GM19351 (cell line): Measurements from ENCODE around the gene ADCY9.
"Not testable (repeated sequence)": the region's sequence is repeated elsewhere in the genome, so short reads cannot be mapped to it uniquely, and the experiment has no call there.

Source experiments
- ATAC-seq: cut with Tn5 transposase; IDR thresholded peaks from one replicate; pipeline ENCODE4 v1.9.1; 2021; ENCODE audit warnings: mild to moderate bottlenecking, moderate library complexity; ENCODE audit not compliant: unreplicated experiment

The ADCY9 gene

GRCh38 chr16:4116325-4117249, at the start of gene ADCY9:
Gene ADCY9 (minus strand): TSS chr16:4116442. CDS start chr16:4115442, 1,000 bp downstream.
- peak; percentile 62 for ATAC-seq

- ATAC-seq = no peak
Measured at GRCh38 chr16:4160658-4161430, 44.6 kb upstream of the ADCY9 start.

DNA sequence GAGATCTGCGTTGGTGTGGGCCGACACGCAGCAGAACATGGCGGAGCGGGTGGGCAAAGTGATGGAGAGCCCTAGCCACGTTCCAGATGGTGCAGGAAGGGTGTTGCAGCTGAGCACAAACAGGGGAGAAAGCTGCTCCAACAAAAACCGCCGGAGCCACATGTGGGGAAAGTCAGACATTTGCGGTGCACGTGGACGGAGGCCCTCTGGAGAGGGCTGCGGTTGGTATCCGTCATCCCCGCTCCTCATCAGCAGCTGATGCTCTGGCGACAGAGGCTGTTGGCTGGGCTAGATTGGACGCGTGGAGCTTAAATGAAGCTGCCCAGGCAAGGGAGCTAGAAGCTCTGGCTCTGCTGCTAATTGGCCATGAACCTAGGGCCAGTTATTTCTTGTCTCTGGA, 43.5 kb upstream of the ADCY9 start:
- no peak for ATAC-seq

- no peak for ATAC-seq
Measured at GRCh38 chr16:4158143-4159093, 42.2 kb upstream of the ADCY9 start.

DNA sequence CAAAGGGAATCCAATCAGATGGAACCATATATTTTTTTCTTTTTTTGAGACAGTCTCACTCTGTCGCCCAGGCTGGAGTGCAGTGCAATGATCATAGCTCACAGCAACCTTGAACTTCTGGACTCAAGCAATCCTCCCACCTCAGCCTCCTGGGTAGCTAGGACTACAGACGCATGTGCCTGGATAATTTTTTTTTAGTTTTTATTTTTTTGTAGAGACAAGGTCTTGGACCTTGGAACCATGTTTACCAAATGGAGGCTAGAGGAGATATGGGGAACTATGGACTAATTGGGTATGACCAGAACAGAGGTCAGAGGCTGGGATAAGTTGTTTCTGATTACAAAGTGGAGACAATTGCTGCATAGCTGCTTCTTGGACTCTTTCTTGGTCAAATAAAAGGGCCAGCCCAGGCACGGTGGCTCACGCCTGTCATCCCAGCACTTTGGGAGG, 41.2 kb upstream of the ADCY9 start:
- ATAC-seq = no peak

DNA sequence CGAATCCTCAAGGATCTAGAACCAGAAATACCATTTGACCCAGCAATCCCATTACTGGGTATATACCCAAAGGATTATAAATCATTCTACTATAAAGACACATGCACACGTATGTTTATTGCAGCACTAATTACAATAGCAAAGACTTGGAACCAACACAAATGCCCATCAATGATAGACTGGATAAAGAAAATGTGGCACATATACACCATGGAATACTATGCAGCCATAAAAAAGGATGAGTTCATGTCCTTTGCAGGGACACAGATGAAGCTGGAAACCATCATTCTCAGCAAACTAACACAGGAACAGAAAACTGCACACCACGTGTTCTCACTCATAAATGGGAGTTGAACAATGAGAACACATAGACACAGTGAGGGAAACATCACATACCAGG, 40.3 kb upstream of the ADCY9 start:
- ATAC-seq = not testable (repeated sequence)

DNA sequence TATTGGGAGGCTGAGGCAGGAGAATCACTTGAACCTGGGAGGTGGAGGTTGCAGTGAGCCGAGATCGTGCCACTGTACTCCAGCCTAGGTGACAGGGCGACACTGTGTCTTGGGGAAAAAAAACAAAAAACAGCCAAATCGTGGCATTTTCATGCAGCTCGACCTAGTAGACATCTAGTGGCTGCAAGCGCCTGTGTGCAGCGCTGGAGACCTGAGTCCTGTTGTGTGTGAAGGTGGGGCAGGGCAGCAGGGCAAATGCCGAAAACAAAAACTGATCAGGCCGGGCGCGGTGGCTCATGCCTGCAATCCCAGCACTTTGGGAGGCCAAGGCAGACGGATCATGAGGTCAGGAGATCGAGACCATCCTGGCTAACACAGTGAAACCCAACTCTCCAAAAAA, 37.1 kb upstream of the ADCY9 start:
- not testable (repeated sequence) for ATAC-seq

DNA sequence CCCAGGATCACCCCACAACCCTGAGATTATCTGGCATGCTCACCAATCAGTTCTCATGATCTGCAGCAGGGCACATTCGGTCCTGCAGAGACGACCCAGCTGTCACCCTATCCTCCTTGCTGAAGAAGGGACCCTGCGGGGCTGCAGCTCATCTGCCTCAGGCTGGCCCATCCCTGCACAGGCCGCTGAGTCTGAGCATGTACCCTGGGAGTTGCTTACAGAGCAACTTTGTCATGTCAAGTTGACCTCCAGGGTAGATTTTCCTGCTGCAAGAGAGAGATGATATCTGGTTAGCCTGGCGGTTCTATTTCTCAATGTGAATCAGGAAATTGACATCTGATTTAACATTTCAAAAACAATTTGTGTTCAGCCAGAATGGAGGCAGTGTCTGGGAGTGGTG, 36.0 kb upstream of the ADCY9 start:
- ATAC-seq = no peak

GRCh38 chr16:4147236-4147635, 31.0 kb upstream of the ADCY9 start:
- ATAC-seq = no peak

GRCh38 chr16:4142268-4142667, 26.0 kb upstream of the ADCY9 start:
- ATAC-seq = no peak

- ATAC-seq = no peak
Measured at GRCh38 chr16:4141604-4142003, 25.4 kb upstream of the ADCY9 start.

GRCh38 chr16:4140652-4141051, 24.4 kb upstream of the ADCY9 start:
- ATAC-seq = no peak

DNA sequence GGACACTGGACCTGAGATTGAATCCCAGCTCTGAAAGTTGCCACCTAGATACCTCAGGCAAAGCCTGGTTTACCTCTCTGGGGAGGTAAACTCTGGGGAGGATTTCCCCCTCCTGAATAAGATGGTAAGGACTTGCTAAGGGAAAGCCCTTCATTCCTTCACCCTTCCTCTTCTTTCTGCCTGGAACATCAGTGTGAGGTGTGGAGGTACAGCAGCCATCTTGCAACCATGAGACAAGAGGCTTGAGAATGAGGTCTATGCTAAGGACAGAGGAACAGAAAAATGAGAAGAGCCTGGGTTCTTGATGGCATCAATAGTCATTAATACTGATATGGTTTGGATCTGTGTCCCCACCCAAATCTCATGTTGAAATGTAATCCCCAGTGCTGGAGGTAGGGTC, 23.7 kb upstream of the ADCY9 start:
- ATAC-seq = no peak

DNA sequence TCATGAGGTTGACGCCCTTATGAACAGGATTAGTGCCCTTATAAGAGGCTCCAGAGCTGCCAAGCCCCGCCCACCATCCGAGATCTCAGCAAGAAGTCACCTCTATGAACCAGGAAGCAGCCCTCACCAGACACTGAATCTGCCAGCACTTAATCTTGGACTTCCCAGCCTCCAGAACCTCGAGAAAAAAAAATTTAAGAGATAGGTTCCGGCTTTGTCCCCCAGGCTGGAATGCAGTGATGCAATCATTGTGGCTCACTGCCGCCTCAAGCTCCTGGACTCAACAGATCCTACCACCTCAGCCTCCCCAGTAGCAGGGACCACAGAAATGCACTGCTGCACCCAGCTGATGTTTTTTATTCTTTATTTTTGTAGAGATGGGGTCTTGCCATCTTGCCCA, 22.5 kb upstream of the ADCY9 start:
- no peak for ATAC-seq

DNA sequence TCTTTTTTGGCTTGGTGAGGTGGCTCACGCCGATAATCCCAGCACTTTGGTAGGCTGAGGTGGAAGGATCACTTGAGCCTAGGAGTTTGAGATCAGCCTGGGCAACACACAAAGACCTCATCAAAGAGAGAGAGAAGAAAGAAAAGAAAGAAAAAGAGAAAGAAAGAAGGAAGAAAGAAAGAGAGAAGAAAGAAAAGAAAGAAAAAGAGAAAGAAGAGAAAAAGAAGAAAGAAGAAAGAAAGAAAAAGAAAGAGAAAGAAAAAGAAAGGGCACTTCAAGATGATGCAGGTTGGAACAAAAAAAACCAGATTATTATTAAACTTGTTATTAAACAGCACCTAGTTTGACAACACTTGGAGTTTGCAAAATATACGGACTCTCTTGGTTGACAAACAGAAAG, 21.2 kb upstream of the ADCY9 start:
- ATAC-seq = no peak

DNA sequence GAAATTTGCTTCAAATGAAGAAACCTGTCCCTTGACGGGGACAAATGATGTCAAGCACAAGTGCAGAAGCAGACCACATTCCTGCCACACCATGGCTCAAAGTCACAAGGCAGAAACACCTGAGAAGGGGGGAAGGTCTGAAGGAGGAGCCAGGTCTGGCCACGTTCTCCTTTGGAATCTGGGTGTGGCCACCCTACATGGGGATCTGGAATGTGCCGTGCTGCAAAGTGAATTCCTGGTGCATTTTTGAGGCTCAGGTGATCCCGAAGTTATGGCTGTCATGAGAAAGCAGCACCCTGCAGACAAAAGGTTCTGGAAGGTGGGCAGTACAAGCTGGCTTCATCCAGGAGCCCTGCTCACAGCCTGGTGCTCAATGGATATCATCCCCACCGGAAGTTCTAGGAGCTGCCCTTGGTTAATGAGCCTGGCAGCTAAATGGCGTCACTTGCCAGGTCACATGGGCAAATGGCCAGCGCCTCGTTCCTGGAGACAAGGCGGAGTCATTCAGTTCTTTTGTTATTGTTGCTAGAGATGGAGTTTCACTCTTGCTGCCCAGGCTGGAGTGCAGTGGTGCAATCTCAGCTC, 20.1 kb upstream of the ADCY9 start:
- no peak for ATAC-seq

GRCh38 chr16:4135537-4135936, 19.3 kb upstream of the ADCY9 start:
- ATAC-seq = no peak

DNA sequence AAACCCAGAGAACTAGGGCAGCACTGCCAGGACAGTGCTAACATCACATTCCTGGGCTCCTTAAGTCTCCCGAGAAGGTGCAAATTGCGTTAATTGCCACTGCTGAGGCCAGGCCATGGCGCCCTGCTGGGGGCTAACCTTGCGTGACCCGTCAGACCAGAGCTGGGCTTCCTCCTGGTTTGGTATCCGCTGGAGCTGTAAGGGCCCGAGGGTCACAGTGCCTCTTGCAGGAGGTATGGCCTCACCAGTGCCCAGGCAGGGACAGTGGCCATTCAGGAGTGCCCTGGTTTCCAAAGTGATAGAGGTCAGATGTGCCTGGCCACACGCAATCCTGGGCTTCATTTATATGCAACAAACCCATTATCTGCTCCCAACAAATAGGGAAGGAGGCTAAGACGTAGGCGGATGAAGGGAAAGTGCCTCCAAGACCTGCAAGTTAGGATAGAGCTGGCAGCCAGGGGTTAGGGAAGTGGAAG, 17.7 kb upstream of the ADCY9 start:
- no peak for ATAC-seq

DNA sequence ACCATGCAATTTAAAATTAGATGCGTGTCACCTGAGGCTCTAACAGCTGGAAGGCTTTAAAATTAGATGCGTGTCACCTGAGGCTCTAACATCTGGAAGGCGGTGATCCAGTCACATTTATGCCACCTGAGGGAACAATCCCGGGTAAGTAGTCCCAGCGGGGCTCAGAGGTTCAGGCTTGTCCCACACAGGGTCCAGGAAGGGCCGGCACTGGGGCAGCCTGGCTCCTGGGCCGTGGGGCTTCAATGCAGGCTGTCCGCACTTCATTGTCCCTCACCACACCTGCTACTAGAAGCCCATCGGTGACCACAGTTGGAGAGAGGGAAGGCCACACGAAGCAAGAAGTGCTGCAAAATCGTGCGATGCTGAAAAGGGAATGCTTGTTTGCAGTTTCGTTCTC, 15.4 kb upstream of the ADCY9 start:
- ATAC-seq = no peak

DNA sequence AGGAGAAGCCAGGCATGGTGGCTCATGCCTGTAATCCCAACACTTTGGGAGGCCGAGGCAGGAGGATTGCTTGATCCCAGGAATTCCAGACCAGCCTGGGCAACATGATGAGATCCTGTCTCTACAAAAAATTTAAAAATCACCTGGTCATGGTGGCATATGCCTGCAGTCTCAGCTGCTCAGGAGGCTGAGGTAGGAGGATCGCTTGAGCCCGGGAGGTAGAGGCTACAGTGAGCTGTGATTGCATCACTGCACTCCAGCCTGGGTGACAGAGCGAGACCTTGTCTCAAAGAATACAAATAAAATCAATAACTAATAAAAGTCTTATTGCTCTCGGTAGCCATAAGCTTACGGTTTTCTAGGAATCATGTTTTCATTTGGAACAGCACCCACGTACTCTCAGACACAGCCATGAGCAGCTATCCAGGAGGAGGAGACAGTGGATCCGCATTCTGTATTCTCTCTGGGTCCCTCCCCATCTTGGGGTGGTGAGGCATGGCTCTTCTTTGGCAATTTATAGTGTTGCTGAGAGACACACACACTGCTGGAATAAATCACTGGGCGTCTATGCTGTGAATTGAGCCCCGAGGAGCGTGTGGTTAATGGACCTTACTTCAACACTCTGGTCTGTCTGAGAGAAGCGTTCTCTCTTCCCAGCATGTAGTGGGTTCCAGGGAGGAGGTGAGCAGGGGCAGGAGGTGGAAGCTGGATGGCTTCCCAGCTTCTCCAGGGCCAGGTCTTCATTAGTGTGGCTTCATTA, 8.5 kb upstream of the ADCY9 start:
- ATAC-seq = no peak
